Hepatic stellate cell (primary cell): Measurements from ENCODE around the gene IRAK2.

Experiments
- DNase-seq: peaks from one replicate; pipeline ENCODE4 v3.0.0; 2011; ENCODE audit warnings: low spot score

The IRAK2 gene

DNA sequence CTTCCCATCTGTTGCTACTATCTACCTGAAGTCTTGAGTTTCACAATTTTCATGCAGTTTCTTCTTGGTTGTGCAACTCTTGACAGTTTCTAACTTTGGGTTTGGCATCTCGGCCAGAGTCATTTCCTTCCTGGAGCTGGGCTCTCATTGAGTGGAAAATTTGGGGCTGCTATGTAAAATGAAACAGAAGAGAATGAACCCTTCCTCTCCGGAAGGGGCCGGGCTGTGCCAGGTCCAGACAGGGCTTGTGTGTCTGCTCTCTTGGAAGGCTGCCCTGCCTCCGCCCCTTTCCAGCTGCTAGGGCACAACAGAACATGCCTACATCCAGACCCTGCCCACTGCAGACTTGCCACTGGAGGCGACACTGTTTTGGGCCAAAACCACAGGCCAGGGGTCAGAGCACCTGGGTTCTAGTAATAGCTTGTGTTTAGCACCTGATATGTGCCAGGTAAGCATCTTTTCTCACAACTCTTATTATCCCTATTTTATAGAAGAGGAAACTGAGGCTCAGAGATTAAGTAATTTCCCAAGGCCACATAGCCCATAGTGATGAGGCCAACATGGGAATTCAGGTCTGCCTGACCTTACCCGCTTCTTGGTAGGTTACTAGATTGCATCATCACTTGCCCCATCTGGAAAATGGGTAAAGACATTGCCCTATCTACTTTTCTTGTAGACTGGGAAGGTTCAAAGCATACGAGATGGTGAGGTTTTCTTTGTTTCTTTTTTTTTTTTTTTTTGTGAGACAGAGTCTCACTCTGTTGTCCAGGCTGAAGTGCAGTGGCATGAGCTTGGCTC, 25.0 kb downstream of the IRAK2 start:
- no peak for DNase-seq

DNA sequence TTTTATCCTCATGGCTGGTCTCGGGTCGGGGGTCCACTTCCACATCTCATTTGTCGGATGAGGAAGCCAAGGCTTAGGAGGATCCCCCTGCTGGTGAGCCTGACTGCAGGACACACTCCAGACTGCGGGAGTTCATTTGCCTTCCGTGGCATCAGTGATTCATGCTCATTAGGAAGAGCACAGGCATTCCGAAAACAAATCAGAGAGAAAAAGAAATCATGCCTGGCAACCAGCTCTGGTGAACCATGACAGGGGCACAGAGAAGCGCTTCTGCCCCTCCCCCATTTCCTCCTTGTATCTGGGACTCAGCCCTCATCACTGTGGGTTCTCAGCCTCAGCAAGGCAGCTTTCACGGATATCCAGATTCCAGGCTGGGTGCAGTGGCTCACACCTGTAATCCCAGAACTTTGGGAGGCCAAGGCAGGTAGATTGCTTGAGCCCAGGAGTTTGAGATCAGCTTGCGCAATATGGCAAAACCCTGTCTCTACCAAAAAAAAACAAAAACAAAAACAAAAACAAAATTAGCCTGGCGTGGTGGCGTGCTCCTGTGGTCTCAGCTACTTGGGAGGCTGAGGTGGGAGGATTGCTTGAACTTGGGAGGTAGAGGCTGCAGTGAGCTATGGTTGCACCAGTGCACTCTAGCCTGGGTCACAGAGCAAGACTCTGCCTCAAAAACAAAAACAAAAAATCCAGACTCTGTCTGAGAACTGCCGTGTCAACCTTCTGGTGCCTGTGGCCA, 28.4 kb downstream of the IRAK2 start:
- peak; percentile 79 for DNase-seq

GRCh38 chr3:10193692-10194327, 29.1 kb downstream of the IRAK2 start:
- DNase-seq: no peak

DNA sequence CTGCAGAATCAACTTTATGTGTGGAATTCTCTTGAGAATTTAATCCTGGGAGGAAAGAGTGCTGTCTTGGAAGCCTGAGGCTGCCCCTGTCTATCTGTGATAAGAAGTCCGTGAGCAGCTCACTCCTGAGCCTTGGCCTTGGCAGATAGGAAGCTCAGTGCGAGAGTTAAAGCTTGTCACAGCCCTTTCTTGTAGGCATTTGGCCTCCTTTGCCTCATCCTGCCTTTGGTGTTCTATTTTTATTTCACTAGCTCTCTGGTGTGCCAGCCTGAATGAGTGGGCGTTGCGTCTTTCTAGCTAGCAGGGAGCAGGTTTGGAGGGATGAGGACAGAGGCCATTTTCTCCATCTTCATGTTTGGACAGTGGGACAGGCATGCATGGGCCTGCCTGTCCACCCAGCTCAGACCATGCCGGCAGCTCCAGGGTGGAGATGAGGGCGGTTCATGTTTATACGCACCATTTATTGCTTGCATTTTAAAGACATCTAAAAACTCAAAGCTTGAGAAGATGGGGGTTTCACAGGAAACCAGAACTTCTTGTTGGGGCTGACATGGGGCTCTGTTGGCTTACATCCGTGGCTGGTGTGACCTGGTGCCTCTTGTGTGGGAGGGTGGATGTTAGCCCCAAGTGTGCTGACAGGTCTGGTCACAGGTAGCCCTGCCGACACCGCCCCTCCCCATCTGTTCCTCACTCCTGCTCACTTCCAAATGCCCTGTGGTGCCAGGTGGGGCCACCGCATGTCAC, 29.8 kb downstream of the IRAK2 start:
- no peak for DNase-seq

- DNase-seq: no peak
Measured at GRCh38 chr3:10195366-10196089, 30.8 kb downstream of the IRAK2 start.

DNA sequence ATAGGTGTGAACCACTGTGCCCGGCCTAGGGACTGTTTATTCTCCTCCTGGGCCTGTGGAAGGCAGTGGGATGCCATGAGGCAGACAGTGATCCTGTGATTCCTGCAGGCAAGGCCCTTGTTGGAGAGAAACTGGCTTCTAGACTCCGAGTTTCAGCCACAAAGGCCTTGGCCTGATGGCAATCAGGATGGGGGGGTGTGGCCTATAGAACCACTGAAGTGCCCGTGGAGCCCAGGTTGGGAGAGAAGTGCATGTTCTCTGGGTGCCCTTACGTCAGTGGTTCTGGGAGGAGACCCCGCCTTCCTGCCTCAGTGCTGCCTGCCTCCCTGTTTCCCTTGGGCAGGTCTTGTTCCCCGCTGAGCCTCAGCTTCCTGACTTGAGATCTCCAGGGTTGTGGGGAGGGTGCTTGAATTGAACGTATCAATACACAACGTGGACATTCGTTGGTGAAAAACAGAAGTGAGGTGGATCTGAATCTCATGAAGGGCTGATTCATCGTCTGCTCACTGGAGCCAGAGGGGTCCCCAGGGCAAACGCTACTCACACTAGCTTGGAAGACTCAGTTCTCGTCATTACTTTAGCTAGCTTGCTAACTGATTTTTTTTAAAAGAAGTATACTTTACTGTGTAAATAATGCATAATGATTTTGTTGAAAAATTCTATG, 31.8 kb downstream of the IRAK2 start:
- DNase-seq: no peak

- DNase-seq: no peak
Measured at GRCh38 chr3:10198226-10198625, 33.5 kb downstream of the IRAK2 start.

GRCh38 chr3:10198761-10199649, 34.3 kb downstream of the IRAK2 start:
- no peak for DNase-seq

DNA sequence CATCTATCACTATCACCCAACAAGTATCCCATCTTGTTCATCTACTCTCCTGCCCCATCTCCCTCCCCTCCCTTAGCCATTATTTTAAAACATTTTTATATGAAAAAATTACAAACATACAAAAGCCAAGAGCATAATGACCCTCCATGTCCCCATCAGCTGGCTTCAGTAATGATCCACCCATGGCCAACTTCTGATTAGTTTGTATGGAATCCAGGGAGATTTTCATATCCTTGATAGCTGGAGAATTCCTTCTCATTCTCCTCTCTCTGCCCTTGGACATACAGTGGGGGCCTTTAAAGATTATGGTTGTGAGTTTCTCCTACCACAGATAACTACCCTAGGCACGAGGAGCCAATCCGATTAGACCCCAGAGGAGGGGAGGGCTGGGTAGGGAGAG, 40.2 kb downstream of the IRAK2 start:
- DNase-seq: peak; percentile 25

GRCh38 chr3:10205451-10206165, 40.9 kb downstream of the IRAK2 start:
- DNase-seq: peak; percentile 85

DNA sequence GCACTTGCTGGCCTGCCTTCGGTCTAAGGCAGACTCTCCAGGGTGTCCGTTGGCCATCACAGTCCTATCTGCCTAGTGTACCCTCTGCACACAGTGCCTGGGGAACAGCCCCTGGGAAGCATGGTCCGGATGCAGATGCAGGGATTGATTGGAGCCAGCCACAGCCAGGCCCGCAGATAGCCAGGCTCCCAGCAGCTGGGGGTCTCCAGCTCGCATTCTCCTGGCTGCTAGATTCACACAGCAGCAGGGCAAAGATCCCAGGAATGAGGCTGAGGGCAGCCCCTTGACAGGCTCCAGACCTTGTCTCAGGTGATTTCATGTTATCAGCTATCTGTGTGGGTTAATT, 41.4 kb downstream of the IRAK2 start:
- no peak for DNase-seq

DNA sequence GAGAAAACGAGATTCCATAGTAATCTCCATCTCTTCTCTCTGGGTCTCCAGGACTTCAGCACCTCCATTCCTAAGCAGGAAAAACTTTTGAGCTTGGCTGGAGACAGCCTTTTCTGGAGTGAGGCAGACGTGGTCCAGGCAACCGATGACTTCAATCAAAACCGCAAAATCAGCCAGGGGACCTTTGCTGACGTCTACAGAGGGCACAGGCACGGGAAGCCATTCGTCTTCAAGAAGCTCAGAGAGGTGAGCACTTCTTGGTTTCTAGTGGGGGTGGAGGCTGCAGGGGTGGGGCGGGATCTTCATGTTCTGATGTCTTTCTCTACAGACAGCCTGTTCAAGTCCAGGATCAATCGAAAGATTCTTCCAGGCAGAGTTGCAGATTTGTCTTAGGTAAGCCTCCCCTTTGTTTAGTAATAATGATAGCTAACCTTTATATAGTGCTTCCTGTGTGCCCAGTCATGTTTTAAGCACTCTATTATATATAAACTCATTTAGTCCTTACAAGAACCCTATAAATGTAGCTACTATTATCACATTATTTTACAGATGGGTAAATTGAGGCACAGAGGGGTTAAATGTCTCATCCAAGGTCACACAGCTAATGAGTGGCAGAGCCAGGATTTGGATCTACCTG, 48.6 kb downstream of the IRAK2 start:
- DNase-seq: no peak

- DNase-seq: no peak
Measured at GRCh38 chr3:10215578-10216368, 51.1 kb downstream of the IRAK2 start.

DNA sequence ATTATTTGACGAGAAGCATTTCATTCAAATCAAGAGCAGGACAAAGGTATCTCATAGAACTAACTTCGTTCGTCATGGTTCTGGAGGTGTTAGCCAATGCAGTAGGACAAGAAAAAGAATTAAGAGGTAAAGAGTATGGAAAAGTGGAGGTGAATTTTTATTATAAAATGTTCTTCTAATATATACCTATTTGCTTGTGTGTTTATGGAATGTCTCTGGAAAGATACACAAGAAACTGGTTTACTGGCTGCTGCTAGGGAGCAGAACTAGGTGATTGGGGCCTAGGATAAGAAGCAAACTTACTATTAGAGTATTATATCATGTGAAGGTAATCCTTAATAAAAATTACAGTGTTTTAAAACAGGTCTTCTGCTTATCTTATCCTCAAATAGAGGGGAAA, 52.6 kb downstream of the IRAK2 start:
- DNase-seq: no peak

DNA sequence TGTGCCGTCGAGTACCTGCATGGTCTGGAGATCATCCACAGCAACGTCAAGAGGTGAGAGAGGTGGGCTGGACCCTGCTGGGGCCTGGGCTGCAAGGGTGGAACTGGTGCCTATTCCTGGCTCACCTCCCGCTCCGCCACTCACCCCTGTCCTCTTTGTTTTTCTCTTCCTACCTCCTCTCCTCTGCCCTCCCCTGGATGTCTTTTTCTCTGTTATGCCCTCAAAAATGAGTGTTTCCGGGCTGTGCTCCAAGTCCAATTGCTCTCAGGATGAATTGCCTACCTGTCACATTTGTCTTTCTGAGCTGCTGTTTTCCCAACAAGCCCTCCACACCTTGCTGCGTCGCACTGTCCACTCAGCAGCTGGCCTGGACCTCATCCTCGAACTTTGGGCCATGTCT, 55.0 kb downstream of the IRAK2 start:
- DNase-seq: no peak

DNA sequence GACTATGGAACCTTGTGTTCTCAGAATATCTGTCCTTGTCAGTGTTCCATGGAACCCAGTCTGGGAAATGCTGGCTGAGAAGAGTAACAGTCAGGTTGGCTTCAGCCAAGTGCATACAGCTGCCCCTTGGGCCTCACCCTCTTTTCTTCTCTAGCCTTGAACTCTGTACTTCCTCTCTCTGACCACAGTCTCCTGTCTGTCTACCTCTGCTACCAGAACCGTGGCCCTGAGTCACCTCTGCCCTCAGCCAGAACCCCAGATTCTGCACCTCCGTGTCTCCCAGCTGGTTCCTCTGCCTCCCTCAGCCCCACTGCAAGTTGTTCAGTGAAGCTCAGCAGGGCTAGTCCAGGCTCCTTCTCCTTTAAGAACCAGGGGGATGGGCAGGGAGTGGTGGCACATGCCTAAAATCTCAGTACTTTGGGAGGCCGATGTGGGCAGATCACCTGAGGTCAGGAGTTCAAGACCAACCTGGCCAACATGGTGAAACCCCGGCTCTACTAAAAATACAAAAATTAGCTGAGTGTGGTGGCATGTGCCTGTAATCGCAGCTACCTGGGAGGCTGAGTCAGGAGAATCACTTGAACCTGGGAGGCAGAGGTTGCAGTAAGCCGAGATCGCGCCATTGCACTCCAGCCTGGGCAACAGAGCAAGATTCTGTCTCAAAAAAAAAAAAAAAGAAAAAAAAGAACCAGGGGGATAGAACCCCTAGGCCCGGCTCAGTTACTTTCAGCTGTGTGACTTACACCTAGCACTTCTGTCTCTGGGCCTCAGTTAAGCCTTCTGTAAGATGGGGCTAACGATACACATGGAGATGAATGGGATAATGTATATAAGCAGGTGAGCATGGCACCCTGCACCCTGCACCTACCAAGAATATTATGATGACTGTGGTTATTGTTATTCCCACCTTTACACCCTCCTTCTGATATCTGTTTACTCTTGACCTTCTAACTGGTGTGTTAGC, 59.2 kb downstream of the IRAK2 start:
- no peak for DNase-seq
